T-cell (primary cell): ENCODE results near the gene AFF4. TPM values are rescaled to one million over a fixed set of nuclear protein-coding genes. Genes with fewer than 3 reads are reported as not detected.
"Not testable (repeated sequence)": the region's sequence is repeated elsewhere in the genome, so short reads cannot be mapped to it uniquely, and the experiment has no call there.

Experiments
- ATAC-seq, 4 experiments: fragments of 200-7000 bp in 3 of 4; fragments of 150-1000 bp in 1 of 4; cut with Tn5 transposase; replicated peaks in 1 of 4; 1 replicate in 3 of 4; 2 replicates in 1 of 4; pipeline ENCODE4 v1.10.0; 2021; ENCODE audit warnings: moderate library complexity in 3 of 4, mild to moderate bottlenecking in 2 of 4, moderate number of reproducible peaks in 1 of 4
- CTCF ChIA-PET, 2 donors: fragments of 300-600 bp; sonication (Branson Sonifier 250); formaldehyde crosslinking; loops; one replicate each; lab custom pipeline; 2022; ENCODE audit warnings: antibody characterized with exemption in 2 of 2; lab: Charles Lee
- POLR2A ChIA-PET, 2 donors: fragments of 300-600 bp; sonication (Branson Sonifier 250); formaldehyde crosslinking; loops; one replicate each; lab custom pipeline; 2022; ENCODE audit warnings: antibody characterized with exemption in 2 of 2; lab: Charles Lee
- DNase-seq, 35 experiments: peaks; one replicate each; pipeline versions ENCODE4 v3.0.0 to v3.0.0-alpha.2; 2013 to 2023
- H3K27ac ChIP-seq: one replicate; pipeline ENCODE4 v1.5.1; 2013; ENCODE audit warnings: low read length
- H3K27me3 ChIP-seq, 2 experiments: replicated peaks in 1 of 2; 1 replicate in 1 of 2; 2 replicates in 1 of 2; pipeline versions ENCODE4 v1.6.1 to v1.7.0; 2013; ENCODE audit warnings: low read length in 1 of 2, mixed read lengths in 1 of 2; ENCODE audit not compliant: control insufficient read depth in 2 of 2, insufficient read depth in 2 of 2; ENCODE audit errors: extremely low read depth in 1 of 2
- H3K36me3 ChIP-seq, 2 donors: 1 replicate in 1 of 2; 2 replicates in 1 of 2; pipeline versions ENCODE4 v1.6.1 to v1.7.0; 2013; ENCODE audit warnings: low read length in 1 of 2; ENCODE audit not compliant: control insufficient read depth in 2 of 2, insufficient read depth in 1 of 2; ENCODE audit errors: extremely low read depth in 1 of 2
- H3K4me1 ChIP-seq, 2 experiments: 1 replicate in 1 of 2; 2 replicates in 1 of 2; pipeline versions ENCODE4 v1.6.1 to v1.7.0; 2013; ENCODE audit warnings: low read length in 2 of 2, mixed read lengths in 1 of 2; ENCODE audit not compliant: insufficient read depth in 2 of 2, control insufficient read depth in 1 of 2; ENCODE audit errors: extremely low read depth in 1 of 2
- H3K4me3 ChIP-seq, 2 donors: 1 replicate in 1 of 2; 2 replicates in 1 of 2; pipeline versions ENCODE4 v1.5.1 to v1.7.0; 2013; ENCODE audit warnings: mild to moderate bottlenecking in 2 of 2, low read length in 1 of 2, moderate library complexity in 1 of 2; ENCODE audit not compliant: control insufficient read depth in 1 of 2; ENCODE audit errors: extremely low read depth in 1 of 2
- H3K9me3 ChIP-seq: 2 replicates; pipeline ENCODE4 v1.7.0; 2013
- H3K27ac Mint-ChIP-seq, 2 donors: one replicate each; pipeline ENCODE4 v1.8.0; 2020 to 2021; ENCODE audit warnings: mild to moderate bottlenecking in 2 of 2, mixed read lengths in 2 of 2
- H3K27me3 Mint-ChIP-seq, 2 donors: one replicate each; pipeline ENCODE4 v1.8.0; 2021 to 2022; ENCODE audit warnings: mixed read lengths in 2 of 2
- H3K36me3 Mint-ChIP-seq: one replicate; pipeline ENCODE4 v1.8.0; 2021; ENCODE audit warnings: mixed read lengths
- H3K4me1 Mint-ChIP-seq, 3 donors: one replicate each; pipeline ENCODE4 v1.8.0; 2020 to 2022; ENCODE audit warnings: mixed read lengths in 3 of 3, mild to moderate bottlenecking in 1 of 3
- H3K4me3 Mint-ChIP-seq, 3 donors: one replicate each; pipeline ENCODE4 v1.8.0; 2020 to 2022; ENCODE audit warnings: mild to moderate bottlenecking in 3 of 3, mixed read lengths in 3 of 3, moderate library complexity in 3 of 3
- H3K9me3 Mint-ChIP-seq, 3 donors: one replicate each; pipeline ENCODE4 v1.8.0; 2020 to 2022; ENCODE audit warnings: mixed read lengths in 3 of 3
- WGBS: methylation state at CpG from one replicate; pipeline ENCODE4 v1.1.5; 2013; ENCODE audit warnings: missing lambda C conversion rate; ENCODE audit not compliant: insufficient coverage; 5-methylcytosine and 5-hydroxymethylcytosine counted together
- total RNA-seq, 35 experiments: library from RNA in 6 of 35; stranded (reverse) in 6 of 35; fragments of 120-200 nt in 1 of 35; gene quantifications; one replicate each; pipeline versions ENCODE4 v1.2.1 to v1.2.4 and lab custom pipeline; 2013 to 2026

AFF4 gene
- total RNA-seq, 5 donors from 2014 or later (not counting 1 experiment from before 2014, with no cell fraction given) = 44.2 to 74.1 (median 53.0) TPM

DNA sequence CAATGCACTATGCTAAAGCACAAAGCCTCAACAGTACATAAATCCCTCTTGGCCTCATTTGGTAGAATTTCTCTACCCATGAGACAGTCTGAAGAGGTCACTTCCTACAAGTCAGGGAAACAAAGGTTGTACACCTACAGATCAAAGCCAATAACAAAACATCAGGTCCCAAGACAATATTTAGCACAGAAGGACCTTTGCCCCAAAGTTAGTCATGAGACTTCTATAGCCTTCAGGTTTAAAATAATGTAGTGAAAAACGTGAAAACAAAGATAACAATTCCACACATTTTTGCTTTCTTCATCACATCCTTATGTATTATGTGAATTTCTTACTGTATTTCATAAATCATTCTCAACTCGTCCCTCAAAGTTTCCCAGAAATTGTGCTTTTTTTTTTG is 15.8 kb downstream of the AFF4 start:
- H3K4me1 ChIP-seq = peaks cover 0 to 23% of the 10 kb centered on the region in 2 experiments
- no peaks in the 10 kb centered on the region for H3K36me3 ChIP-seq
- ChIA-PET CTCF (no interaction called here), POLR2A (interaction anchor here in 1 of 2 donors (0.6 kb wide), 1 partner anchor 28 kb away, joined by 10 read pairs; no protein-coding TSS in a partner anchor)
- no peak overlapping the region for H3K27ac Mint-ChIP-seq
- peaks cover 32% of the 10 kb centered on the region for H3K36me3 Mint-ChIP-seq
- H3K4me1 Mint-ChIP-seq = peaks cover 55 to 69% (median 68%) of the 10 kb centered on the region in 3 donors
- no peaks in the 10 kb centered on the region for H3K9me3 Mint-ChIP-seq
- no peak overlapping the region for H3K4me3 Mint-ChIP-seq
- no peaks in the 10 kb centered on the region for H3K9me3 ChIP-seq
- no peak overlapping the region for H3K4me3 ChIP-seq
- no peak overlapping the region for H3K27ac ChIP-seq
- no peaks in the 10 kb centered on the region for H3K27me3 ChIP-seq
- ATAC-seq (no peak), DNase-seq (no peak)
- H3K27me3 Mint-ChIP-seq = no peaks in the 10 kb centered on the region
- WGBS = 80% methylated on average over 1 of the region's 2 CpGs

DNA sequence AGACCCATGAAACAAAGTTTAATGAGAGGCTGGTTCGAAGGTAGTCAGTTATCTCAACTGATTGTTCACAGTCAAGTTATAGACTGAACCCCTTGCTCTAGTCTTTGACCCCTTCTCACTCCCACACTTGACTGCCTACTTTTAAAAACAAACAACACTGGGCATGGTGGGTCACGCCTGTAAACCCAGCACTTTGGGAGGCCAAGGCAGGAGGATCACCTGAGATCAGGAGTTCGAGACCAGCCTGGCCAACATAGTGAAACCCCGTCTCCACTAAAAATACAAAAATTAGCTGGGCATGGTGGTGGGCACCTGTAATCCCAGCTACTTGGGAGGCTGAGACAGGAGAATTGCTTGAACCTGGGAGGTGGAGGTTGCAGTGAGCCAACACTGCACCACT is 18.1 kb downstream of the AFF4 start:
- H3K27ac ChIP-seq, H3K9me3 Mint-ChIP-seq, H3K27me3 ChIP-seq, ATAC-seq, DNase-seq, CTCF ChIA-PET, H3K9me3 ChIP-seq, H3K4me3 Mint-ChIP-seq, POLR2A ChIA-PET, H3K27me3 Mint-ChIP-seq, H3K4me3 ChIP-seq, H3K36me3 ChIP-seq, H3K27ac Mint-ChIP-seq: not testable (repeated sequence)
- H3K36me3 Mint-ChIP-seq = peaks cover 21% of the 10 kb centered on the region
- peaks cover 0 to 25% of the 10 kb centered on the region in 2 experiments for H3K4me1 ChIP-seq
- 83% methylated on average over 1 of the region's 4 CpGs for WGBS
- peaks cover 41 to 66% (median 59%) of the 10 kb centered on the region in 3 donors for H3K4me1 Mint-ChIP-seq

DNA sequence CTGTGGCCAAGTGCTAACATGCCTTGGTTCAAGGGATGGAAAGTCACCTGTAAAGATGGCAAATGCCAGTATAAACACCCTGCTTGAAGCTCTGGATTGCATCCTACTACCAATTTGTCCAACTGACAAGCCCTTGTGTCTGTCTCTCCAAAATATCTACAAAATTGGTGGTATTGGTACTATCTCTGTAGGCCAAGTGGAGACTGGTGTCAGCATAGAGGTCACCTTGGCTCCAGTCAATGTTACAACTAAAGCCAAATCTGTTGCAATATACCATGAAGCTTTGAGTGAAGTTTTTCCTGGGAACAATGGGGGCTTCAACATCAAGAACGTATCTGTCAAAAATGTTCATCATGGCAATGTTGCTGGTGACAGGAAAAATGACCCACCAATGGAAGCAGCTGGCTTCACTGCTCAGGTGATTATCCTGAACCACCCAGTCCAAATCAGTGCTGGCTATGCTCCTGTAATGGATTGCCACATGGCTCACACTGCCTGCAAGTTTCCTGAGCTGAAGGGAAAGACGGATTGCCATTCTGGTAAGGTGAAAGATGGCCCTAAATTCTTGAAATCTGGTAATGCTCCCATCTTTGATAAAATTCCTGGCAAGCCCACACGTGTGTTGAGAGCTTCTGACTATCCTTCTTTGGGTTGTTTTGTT is 19.9 kb downstream of the AFF4 start:
- no peak overlapping the region for H3K4me3 Mint-ChIP-seq
- no peaks in the 10 kb centered on the region for H3K27me3 Mint-ChIP-seq
- no peak for DNase-seq
- peaks cover 31 to 64% (median 58%) of the 10 kb centered on the region in 3 donors for H3K4me1 Mint-ChIP-seq
- no peak overlapping the region for H3K27ac ChIP-seq
- H3K9me3 ChIP-seq = no peaks in the 10 kb centered on the region
- peaks cover 0 to 20% of the 10 kb centered on the region in 2 experiments for H3K4me1 ChIP-seq
- no peaks in the 10 kb centered on the region for H3K27me3 ChIP-seq
- ChIA-PET CTCF (no interaction called here), POLR2A (no interaction called here)
- no peak overlapping the region for H3K4me3 ChIP-seq
- 96% methylated on average over 2 of the region's 3 CpGs for WGBS
- H3K27ac Mint-ChIP-seq = no peak overlapping the region
- no peaks in the 10 kb centered on the region for H3K9me3 Mint-ChIP-seq
- H3K36me3 Mint-ChIP-seq = peaks cover 18% of the 10 kb centered on the region
- H3K36me3 ChIP-seq = no peaks in the 10 kb centered on the region
- no peak for ATAC-seq

- Mint-ChIP-seq H3K27ac (no peak overlapping the region), H3K27me3 (no peaks in the 10 kb centered on the region), H3K9me3 (no peaks in the 10 kb centered on the region), H3K36me3 (peaks cover 26% of the 10 kb centered on the region), H3K4me3 (no peak overlapping the region), H3K4me1 (peaks cover 26 to 61% (median 54%) of the 10 kb centered on the region in 3 donors)
- peaks cover 0 to 3% of the 10 kb centered on the region in 2 donors for H3K36me3 ChIP-seq
- ChIA-PET CTCF (interaction anchor here in 1 of 2 donors (0.6 kb wide), 1 partner anchor 1109 kb away, joined by 3 read pairs; no protein-coding TSS in a partner anchor), POLR2A (no interaction called here)
- no peak for ATAC-seq
- H3K27ac ChIP-seq = no peak overlapping the region
- DNase-seq = no peak
- no peak overlapping the region for H3K4me3 ChIP-seq
- H3K27me3 ChIP-seq = no peaks in the 10 kb centered on the region
- peaks cover 0 to 23% of the 10 kb centered on the region in 2 experiments for H3K4me1 ChIP-seq
- H3K9me3 ChIP-seq = no peaks in the 10 kb centered on the region
- no CpG with 5 or more reads among the region's 5 CpGs for WGBS
Measured at GRCh38 chr5:132941331-132941730, 22.1 kb downstream of the AFF4 start.

GRCh38 chr5:132928062-132928407 is 35.4 kb downstream of the AFF4 start:
- H3K27ac Mint-ChIP-seq = no peak overlapping the region
- peaks cover 65% of the 10 kb centered on the region for H3K36me3 Mint-ChIP-seq
- no peak for ATAC-seq
- CTCF ChIA-PET = no interaction called here
- Histone ChIP-seq H3K36me3 (peaks cover 8 to 50% of the 10 kb centered on the region in 2 donors), H3K4me1 (no peaks in the 10 kb centered on the region), H3K27me3 (no peaks in the 10 kb centered on the region), H3K4me3 (no peak overlapping the region), H3K27ac (no peak overlapping the region), H3K9me3 (no peaks in the 10 kb centered on the region)
- H3K27me3 Mint-ChIP-seq = no peaks in the 10 kb centered on the region
- peaks cover 11 to 29% (median 19%) of the 10 kb centered on the region in 3 donors for H3K4me1 Mint-ChIP-seq
- WGBS = no CpG with 5 or more reads among the region's 2 CpGs
- H3K9me3 Mint-ChIP-seq = no peaks in the 10 kb centered on the region
- POLR2A ChIA-PET = no interaction called here
- no peak for DNase-seq
- no peak overlapping the region for H3K4me3 Mint-ChIP-seq

GRCh38 chr5:132927355-132928061 is 35.9 kb downstream of the AFF4 start:
- ChIA-PET CTCF (interaction anchor here in 1 of 2 donors (0.5 kb wide), 1 partner anchor 12 kb away, joined by 9 read pairs; no protein-coding TSS in a partner anchor), POLR2A (no interaction called here)
- H3K4me3 ChIP-seq = no peak overlapping the region
- H3K27me3 ChIP-seq = no peaks in the 10 kb centered on the region
- no peak for ATAC-seq
- DNase-seq = no peak
- peaks cover 10 to 47% of the 10 kb centered on the region in 2 donors for H3K36me3 ChIP-seq
- Mint-ChIP-seq H3K9me3 (no peaks in the 10 kb centered on the region), H3K4me1 (peaks cover 11 to 29% (median 17%) of the 10 kb centered on the region in 3 donors), H3K4me3 (no peak overlapping the region), H3K27me3 (no peaks in the 10 kb centered on the region), H3K27ac (no peak overlapping the region), H3K36me3 (peaks cover 60% of the 10 kb centered on the region)
- H3K27ac ChIP-seq = no peak overlapping the region
- no peaks in the 10 kb centered on the region for H3K9me3 ChIP-seq
- WGBS = no CpG with 5 or more reads among the region's 2 CpGs
- H3K4me1 ChIP-seq = no peaks in the 10 kb centered on the region
